ENCODE results near the gene ZC3H8.
"Not testable (repeated sequence)": the region's sequence is repeated elsewhere in the genome, so short reads cannot be mapped to it uniquely, and the experiment has no call there.

The ZC3H8 gene

DNA sequence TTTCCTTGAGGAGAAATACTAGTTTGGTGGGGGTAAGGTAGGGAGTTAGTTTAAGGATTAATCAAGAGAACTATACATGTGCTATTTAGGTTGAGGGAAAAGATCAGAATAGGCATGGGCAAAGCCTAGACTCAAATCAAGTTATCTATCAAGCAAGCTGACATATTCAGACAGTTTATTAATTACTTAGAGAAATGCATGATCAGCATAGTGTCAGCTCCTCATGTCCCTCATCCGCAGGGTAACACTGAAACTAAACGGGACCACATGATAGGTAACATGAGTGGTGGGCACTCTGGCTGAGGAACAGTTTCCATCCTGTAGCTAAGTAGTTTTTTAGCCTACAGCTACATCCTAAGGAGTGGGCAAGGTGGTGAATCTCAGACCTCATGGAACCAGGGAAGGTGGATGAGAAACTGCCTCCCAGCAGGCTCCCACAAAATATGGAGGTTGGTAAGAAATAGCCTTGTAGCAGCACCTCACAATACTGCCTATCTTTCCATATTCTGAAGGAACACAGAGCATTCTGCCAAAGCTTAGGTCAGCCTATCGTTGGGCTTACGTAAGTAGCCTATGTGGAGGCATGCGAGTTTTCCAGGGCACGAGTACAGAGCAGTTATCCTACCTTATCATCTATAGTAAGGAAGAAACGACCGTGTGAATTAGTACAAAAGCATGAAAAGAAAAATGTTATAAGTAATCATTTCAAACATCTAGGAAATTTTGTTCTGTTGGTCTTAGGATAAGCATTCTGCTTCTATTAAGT lies 39.0 kb upstream of the ZC3H8 start:
- TF ChIP-seq, protein P1, sequence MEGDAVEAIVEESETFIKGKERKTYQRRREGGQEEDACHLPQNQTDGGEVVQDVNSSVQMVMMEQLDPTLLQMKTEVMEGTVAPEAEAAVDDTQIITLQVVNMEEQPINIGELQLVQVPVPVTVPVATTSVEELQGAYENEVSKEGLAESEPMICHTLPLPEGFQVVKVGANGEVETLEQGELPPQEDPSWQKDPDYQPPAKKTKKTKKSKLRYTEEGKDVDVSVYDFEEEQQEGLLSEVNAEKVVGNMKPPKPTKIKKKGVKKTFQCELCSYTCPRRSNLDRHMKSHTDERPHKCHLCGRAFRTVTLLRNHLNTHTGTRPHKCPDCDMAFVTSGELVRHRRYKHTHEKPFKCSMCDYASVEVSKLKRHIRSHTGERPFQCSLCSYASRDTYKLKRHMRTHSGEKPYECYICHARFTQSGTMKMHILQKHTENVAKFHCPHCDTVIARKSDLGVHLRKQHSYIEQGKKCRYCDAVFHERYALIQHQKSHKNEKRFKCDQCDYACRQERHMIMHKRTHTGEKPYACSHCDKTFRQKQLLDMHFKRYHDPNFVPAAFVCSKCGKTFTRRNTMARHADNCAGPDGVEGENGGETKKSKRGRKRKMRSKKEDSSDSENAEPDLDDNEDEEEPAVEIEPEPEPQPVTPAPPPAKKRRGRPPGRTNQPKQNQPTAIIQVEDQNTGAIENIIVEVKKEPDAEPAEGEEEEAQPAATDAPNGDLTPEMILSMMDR (conservative IDR thresholded peaks at IDR 0.05; ENCODE audit: low read depth, low read length) = no peak
- no peak for DNase-seq (ENCODE audit: low read depth)
- H3K4me3 ChIP-seq (ENCODE audit: low read length) = no peak overlapping the region

DNA sequence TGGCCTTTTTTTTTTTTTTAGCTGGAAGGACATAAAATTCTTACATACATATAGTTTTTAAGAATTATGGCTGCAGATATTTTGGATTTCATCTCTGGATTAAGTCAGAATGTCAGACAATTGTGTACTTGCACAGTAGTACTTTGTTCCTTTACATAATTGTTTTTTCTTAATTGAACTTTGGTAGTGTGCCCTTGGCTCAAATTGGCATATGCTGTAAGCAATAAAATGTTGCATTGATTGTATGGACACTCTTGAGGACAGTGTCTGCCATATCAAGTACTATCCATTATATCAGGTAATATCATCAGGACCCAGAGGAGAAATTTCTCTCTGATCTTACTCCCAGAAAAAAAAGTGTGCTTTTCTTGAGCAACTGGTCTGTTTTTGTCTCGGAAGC lies 35.8 kb upstream of the ZC3H8 start:
- no peak overlapping the region for H3K4me3 ChIP-seq (ENCODE audit: low read length)
- TF ChIP-seq, protein P1 (conservative IDR thresholded peaks at IDR 0.05; ENCODE audit: low read depth, low read length) = no peak
- no peak for DNase-seq (ENCODE audit: low read depth)

DNA sequence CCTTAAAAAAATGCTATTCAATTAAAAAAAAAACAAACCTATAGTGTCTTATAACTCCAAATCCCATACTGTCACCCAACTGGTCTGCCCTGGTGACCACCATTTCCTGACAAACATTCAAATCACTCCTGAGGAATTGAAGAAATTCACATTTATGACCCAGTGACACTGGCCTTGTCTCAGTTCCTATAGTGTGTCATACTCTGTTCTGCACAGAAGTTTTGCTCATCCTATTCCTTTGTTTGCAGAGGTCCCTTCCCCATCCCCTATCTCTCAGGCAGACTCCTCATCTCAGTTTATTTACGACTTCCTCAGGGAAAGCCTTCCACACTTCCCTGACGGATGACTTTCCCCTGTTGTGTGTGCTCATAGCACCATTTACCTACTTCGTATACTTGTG lies 35.2 kb upstream of the ZC3H8 start:
- TF ChIP-seq, protein P1 (conservative IDR thresholded peaks at IDR 0.05; ENCODE audit: low read depth, low read length) = no peak
- H3K4me3 ChIP-seq (ENCODE audit: low read length) = no peak overlapping the region
- no peak for DNase-seq (ENCODE audit: low read depth)

DNA sequence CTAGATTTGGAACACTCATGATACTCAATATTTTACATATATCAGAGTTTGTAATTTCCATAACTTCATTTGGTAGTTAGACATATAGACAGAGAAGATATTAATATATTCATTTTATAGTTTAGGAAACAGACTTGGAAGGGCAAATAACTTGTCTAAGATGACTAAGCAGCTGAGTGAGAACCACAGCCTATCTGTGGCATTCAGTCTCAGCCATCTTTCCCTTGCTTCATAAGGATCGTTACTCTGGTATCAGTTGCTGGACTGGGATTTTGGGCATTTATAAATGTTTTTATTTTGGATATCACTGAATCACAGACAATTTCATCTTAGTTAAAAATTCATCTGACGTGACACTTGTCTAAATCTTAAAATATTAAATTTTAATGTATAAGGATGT lies 28.7 kb upstream of the ZC3H8 start:
- H3K4me3 ChIP-seq (ENCODE audit: low read length); DNase-seq (ENCODE audit: low read depth): not testable (repeated sequence)

DNA sequence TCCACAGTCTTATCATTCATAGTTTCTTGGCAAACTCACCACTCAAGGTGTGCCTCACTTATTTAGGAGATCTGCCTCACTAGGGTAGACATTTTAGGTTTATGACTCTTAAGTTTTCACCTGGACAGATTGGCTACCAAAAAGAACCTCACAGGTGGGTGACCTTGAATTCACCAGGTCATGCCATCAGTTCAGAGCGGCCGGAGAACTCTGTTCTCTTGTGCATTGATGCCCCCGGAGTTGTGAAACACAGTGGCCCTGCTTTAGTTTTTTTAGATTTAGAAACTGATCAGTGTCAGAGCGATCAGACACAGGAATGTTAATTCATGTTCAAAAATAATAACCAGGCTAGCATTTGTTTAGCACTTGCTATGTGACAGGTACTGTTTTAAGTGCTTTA lies 27.2 kb upstream of the ZC3H8 start:
- H3K4me3 ChIP-seq (ENCODE audit: low read length); DNase-seq (ENCODE audit: low read depth): not testable (repeated sequence)

DNA sequence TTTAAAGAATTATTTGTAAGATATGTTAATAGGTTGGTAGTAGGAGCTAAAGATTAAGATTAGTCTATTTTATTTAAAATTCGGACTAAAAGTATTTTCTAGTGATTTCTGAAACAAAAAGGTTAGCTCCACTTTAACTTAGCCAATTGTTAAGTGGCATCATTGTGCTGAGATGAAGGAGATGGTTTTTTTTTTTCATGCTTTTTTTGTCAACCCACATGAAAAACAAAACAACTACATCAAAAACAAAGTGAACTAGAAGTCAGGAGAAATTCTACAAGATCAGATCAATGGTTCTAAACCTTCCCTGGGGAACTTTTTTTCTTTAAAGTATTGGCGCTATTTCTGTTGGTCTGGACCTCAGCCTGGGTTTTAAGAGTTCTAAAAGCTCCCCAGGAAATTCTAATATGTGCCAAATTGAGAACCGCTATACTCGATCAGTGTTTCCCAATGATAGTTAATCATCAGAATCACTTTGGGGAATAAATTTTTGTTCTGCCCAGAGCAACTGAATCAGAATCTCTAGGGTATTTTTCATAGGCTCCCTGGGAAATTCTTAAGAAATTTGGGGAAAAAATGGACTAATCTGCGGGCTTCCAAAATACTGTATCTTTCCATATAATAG lies 22.9 kb upstream of the ZC3H8 start:
- TF ChIP-seq, protein P1 (conservative IDR thresholded peaks at IDR 0.05; ENCODE audit: low read depth, low read length) = no peak

DNA sequence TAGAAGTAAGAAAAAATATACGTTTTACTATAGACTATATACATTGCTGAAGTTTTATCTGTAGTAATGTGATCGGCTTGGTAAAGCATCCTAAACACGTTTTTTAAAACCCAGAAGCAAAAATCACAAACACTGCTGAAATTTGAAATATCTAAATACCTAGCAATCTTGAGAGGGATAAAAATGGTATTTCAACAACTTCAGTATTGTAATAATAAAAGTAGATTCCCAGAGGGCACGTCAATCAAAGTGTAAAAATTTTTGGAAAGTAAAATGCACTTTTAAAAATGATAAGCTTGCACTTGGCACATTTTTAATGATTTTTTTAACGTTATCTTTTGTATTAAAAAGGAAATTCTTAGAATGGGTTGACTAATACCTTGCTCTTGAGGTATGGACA lies 22.1 kb upstream of the ZC3H8 start:
- DNase-seq (ENCODE audit: low read depth) = no peak
- no peak overlapping the region for H3K4me3 ChIP-seq (ENCODE audit: low read length)
- TF ChIP-seq, protein P1 (conservative IDR thresholded peaks at IDR 0.05; ENCODE audit: low read depth, low read length) = no peak

More for the DNA sequence above, 22.9 kb upstream of the ZC3H8 start:
- H3K4me3 ChIP-seq (ENCODE audit: low read length) = no peak overlapping the region
- no peak for DNase-seq (ENCODE audit: low read depth)

Measured in retinal pigment epithelial cell (primary cell).